Measurements from ENCODE around the gene PRRC2A. TPM values are rescaled to one million over a fixed set of nuclear protein-coding genes. Genes with fewer than 3 reads are reported as not detected.
A peak's percentile ranks its signal among the peaks of the same experiment; 100 is the strongest.

Gene PRRC2A
- total RNA-seq, 1 experiment from 2014 or later = 383 TPM

- Histone ChIP-seq H4K91ac (ENCODE audit: insufficient read length, low read depth, low read length) (no peak overlapping the region), H3K56ac (ENCODE audit: insufficient read length, low read depth, low read length) (no peak overlapping the region), H3K4ac (ENCODE audit: low read depth, low read length) (no peak overlapping the region), H4K5ac (ENCODE audit: insufficient read length, low read depth, low read length) (no peak overlapping the region), H3K14ac (ENCODE audit: insufficient read depth, low read length) (peak overlapping the region; percentile 85), H3K23me2 (ENCODE audit: insufficient read length, low read depth, low read length, poor library complexity, severe bottlenecking) (peaks cover 9% of the 10 kb centered on the region), H3K27me3 (ENCODE audit: insufficient read depth, low read length) (no peaks in the 10 kb centered on the region), H2BK15ac (ENCODE audit: low read depth, low read length) (no peak overlapping the region), H3K4me1 (ENCODE audit: insufficient read depth, low read length) (peaks cover 2% of the 10 kb centered on the region; the same call in 1 of the 2 replicates), H3K79me1 (ENCODE audit: insufficient read depth, low read depth, low read length, poor library complexity, severe bottlenecking) (no peaks in the 10 kb centered on the region), H3K23ac (ENCODE audit: insufficient read length, low read depth, low read length) (no peak overlapping the region), H3K18ac (ENCODE audit: insufficient read length, low read depth, low read length) (peak overlapping the region; percentile 77), H2BK12ac (ENCODE audit: insufficient read length, low read depth, low read length) (no peak overlapping the region), H2BK5ac (ENCODE audit: insufficient read length, low read length) (no peak overlapping the region), H3K9me3 (ENCODE audit: control insufficient read depth, low read depth, low read length) (no peaks in the 10 kb centered on the region), H2AFZ (ENCODE audit: low read length) (no peak overlapping the region), H3K4me2 (ENCODE audit: insufficient read depth, insufficient read length, low read length) (peak overlapping the region; percentile 67), H2BK120ac (ENCODE audit: low read depth, low read length, poor library complexity, severe bottlenecking) (no peak overlapping the region), H3T11ph (ENCODE audit: low read length) (no peak overlapping the region), H4K8ac (replicated peaks; ENCODE audit: insufficient read length, low read depth, low read length) (no peak overlapping the region), H3K9ac (ENCODE audit: extremely low read depth, insufficient read length, low read length) (peak overlapping the region; percentile 42), H4K20me1 (ENCODE audit: control insufficient read depth, insufficient read depth, insufficient read length) (no peaks in the 10 kb centered on the region), H3K27ac (ENCODE audit: insufficient read length, low read depth, low read length) (no peak overlapping the region), H3K79me2 (ENCODE audit: insufficient read depth, low read length) (no peaks in the 10 kb centered on the region), H2BK20ac (ENCODE audit: low read depth, low read length, poor library complexity, severe bottlenecking) (no peak overlapping the region), H2AK5ac (ENCODE audit: insufficient read length, low read length) (no peak overlapping the region)
- H3K9me3 Mint-ChIP-seq = no peaks in the 10 kb centered on the region; a peak in 1 of 5 replicates
- H3K36me3 Mint-ChIP-seq (ENCODE audit: insufficient read depth in 1 of 3, low read depth in 3 of 3) = no peaks in the 10 kb centered on the region
- H3K27me3 Mint-ChIP-seq (ENCODE audit: low read depth) = peaks cover 36% of the 10 kb centered on the region
- peak overlapping the region; percentile 9 to 93 (median 23); a peak in 5 of 7 replicates for H3K27ac Mint-ChIP-seq
- no CpG with 5 or more reads among the region's 62 CpGs for WGBS (ENCODE audit: extremely low coverage, insufficient read length, low lambda C conversion rate)
- peaks cover 34 to 36% of the 10 kb centered on the region in 2 experiments for H3K4me1 Mint-ChIP-seq
- TF ChIP-seq CTCF (conservative IDR thresholded peaks at IDR 0.05) = peak; percentile 99
- peak overlapping the region; percentile 84 to 94 for H3K4me3 Mint-ChIP-seq
- peak; percentile 90 for DNase-seq
These were observed 39.6 kb upstream of the PRRC2A start for GRCh38 chr6:31580807-31581433.

All from H9 (cell line).